SH-SY5Y (cell line): ENCODE results near the gene KCMF1.

ENCODE experiments used
- GATA2 ChIP-seq: IDR thresholded peaks from 2 replicates; pipeline ENCODE4 v1.6.1; 2011; ENCODE audit warnings: mild to moderate bottlenecking, low read depth, low read length
- GATA3 ChIP-seq: IDR thresholded peaks from 2 replicates; pipeline ENCODE4 v1.6.1; 2011; ENCODE audit warnings: low read depth, mild to moderate bottlenecking, low read length, moderate library complexity

DNA sequence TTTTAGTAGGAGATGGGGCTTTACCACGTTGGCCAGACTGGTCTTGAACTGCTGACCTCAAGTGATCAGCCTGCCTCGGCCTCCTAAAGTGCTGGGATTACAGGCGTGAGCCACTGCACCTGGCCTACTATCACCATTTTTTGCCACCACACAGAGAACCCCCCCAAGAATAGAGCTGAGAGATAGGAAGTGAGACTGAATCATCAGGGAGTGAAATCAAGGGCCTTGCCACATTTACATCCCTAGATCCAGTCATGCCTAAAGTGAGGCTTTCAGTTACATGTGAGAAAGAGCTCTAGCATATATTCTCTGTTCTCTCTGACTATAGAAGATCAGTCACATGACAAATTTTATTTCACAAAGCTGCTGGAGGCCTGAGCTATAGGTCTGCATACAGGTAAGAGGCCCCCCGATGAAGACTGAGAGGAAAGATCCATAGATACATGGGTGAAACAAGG lies 28.0 kb upstream of the KCMF1 start:
- TF ChIP-seq GATA2: no peak
- no peak for TF ChIP-seq GATA3
